Heart left ventricle (tissue), 13 donors: ENCODE data around the gene IRAG1.

ENCODE experiments used
- CTCF ChIP-seq, 12 donors: fragments of 200-600 bp; sonication (generic) in 4 of 12; IDR thresholded peaks; one replicate each; pipeline versions ENCODE4 v1.5.0 to v1.8.0; 2018 to 2022; ENCODE audit warnings: antibody characterized with exemption in 12 of 12, mild to moderate bottlenecking in 5 of 12
- POLR2A ChIP-seq, 2 donors: fragments of 450-650 bp; IDR thresholded peaks; one replicate each; pipeline ENCODE4 v1.6.1; 2017; ENCODE audit warnings: antibody characterized with exemption in 2 of 2, mild to moderate bottlenecking in 2 of 2, moderate library complexity in 2 of 2
- donor health status: ischemic (EF 13 %, LVEDD 7.1; RV severe dilation, severe dysfunction).
- donor health status: DM: no; HTN: yes; CAD: no.
- donor health status: DM: no; HTN: no; CAD: no.
- donor health status: ischemic (EF 25% LVEDD 6.9; RV normal size, moderate dysfunction).
- donor health status: ischemic (EF 25% LVEDD 5.7; RV mildly dilated, moderate dysfunction).
- donor health status: ischemic (EF 35%, LVEDD 5.7; RV mildly dilated, moderate dysfunction).
- donor health status: nonischemic (EF 11% LVEDD 7.7; RV severe dilation, severe dysfunction).
- donor health status: DM: yes; HTN: yes; CAD: no.
- donor health status: PGD.
- donor health status: ischemic (EF 29% LVEDD 5.4; RV normal size, mild dysfunction).
- donor health status: nonischemic (EF 23%, LVEDD 6.1; RV moderate dilation, normal function).

DNA sequence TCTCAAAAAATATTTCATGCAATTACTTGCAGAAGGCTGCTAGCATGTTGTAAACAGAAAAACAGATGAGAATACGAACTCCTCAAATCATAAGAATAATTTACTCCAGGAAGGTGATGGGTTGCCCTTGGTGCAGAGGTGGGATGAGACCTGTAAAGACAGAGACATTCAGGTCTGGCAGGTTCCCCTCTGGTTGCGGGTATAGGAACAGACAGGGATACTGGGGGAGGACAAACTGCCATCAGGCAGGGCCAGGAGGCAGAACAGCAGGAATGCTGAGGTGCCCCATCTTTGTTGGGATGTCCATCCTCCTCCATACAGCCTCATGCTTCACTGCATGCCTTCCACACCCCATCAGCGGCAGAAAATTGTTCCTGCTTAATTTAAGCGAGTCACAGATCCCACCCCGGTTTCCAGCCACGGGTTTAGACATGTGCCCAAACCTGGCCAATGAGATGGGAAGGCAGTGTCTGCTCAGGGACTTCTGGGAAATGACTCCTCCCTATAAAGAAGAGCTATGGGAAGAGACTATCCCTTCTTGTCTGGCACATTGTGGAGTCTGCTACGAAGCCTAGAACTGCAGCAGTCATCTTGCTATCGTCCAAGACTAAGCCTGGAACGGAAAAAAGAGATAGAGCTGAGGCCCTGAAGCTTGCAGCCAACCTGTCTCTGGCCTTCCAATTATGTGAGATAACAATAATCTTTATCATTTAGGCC, 23.1 kb upstream of the IRAG1 start:
- TF ChIP-seq CTCF (IDR thresholded peaks at IDR 0.05) (no peak), POLR2A (IDR thresholded peaks at IDR 0.05) (no peak)
